Naive thymus-derived CD4-positive, alpha-beta T cell (primary cell): ENCODE results near the gene ECHS1. TPM values are rescaled to one million over a fixed set of nuclear protein-coding genes. Genes with fewer than 3 reads are reported as not detected.
"Not testable (repeated sequence)": the region's sequence is repeated elsewhere in the genome, so short reads cannot be mapped to it uniquely, and the experiment has no call there.

Experiments
- ATAC-seq: fragments of 150-1000 bp; cut with Tn5 transposase; 2 replicates; pipeline ENCODE4 v1.10.0; 2021; ENCODE audit warnings: mild to moderate bottlenecking, moderate library complexity
- CTCF ChIA-PET: fragments of 350-600 bp; sonication (Branson Sonifier 250); formaldehyde crosslinking; loops from one replicate; lab custom pipeline; 2021; ENCODE audit warnings: antibody characterized with exemption; lab: Charles Lee
- POLR2A ChIA-PET: fragments of 350-600 bp; sonication (Branson Sonifier 250); formaldehyde crosslinking; loops from one replicate; lab custom pipeline; 2021; ENCODE audit warnings: antibody characterized with exemption, inconsistent platforms; lab: Charles Lee
- DNase-seq, 9 donors: peaks; one replicate each; pipeline versions ENCODE4 v3.0.0 to v3.0.0-alpha.2; 2020 to 2022; ENCODE audit warnings: mixed read lengths in 1 of 9
- H3K27ac ChIP-seq: one replicate; pipeline ENCODE4 v1.7.0; 2013; ENCODE audit warnings: mild to moderate bottlenecking, low read depth, low read length, moderate library complexity
- H3K27me3 ChIP-seq, 2 donors: one replicate each; pipeline ENCODE4 v1.7.0; 2013; ENCODE audit warnings: low read length in 2 of 2, mild to moderate bottlenecking in 2 of 2, moderate library complexity in 2 of 2; ENCODE audit not compliant: control insufficient read depth in 2 of 2, insufficient read depth in 2 of 2
- H3K36me3 ChIP-seq, 3 experiments: 1 replicate in 2 of 3; 2 replicates in 1 of 3; pipeline ENCODE4 v1.7.0; 2013; ENCODE audit warnings: low read length in 3 of 3, mild to moderate bottlenecking in 3 of 3, moderate library complexity in 1 of 3; ENCODE audit not compliant: insufficient read depth in 3 of 3, control insufficient read depth in 2 of 3
- H3K4me1 ChIP-seq, 2 donors: one replicate each; pipeline ENCODE4 v1.7.0; 2013; ENCODE audit warnings: low read length in 2 of 2, mild to moderate bottlenecking in 2 of 2, moderate library complexity in 1 of 2; ENCODE audit not compliant: control insufficient read depth in 2 of 2, insufficient read depth in 2 of 2
- H3K4me3 ChIP-seq: 2 replicates; pipeline ENCODE4 v1.7.0; 2013; ENCODE audit warnings: mild to moderate bottlenecking, low read length
- H3K9me3 ChIP-seq, 3 experiments: 1 replicate in 2 of 3; 2 replicates in 1 of 3; pipeline ENCODE4 v1.7.0; 2013; ENCODE audit warnings: low read length in 3 of 3; ENCODE audit not compliant: control insufficient read depth in 2 of 3
- H3K27ac Mint-ChIP-seq, 9 donors: one replicate each; pipeline ENCODE4 v1.8.0; 2020 to 2022; ENCODE audit warnings: mixed read lengths in 9 of 9, mild to moderate bottlenecking in 8 of 9, moderate library complexity in 5 of 9, inconsistent platforms in 2 of 9
- H3K27me3 Mint-ChIP-seq, 5 donors: one replicate each; pipeline ENCODE4 v1.8.0; 2021 to 2022; ENCODE audit warnings: mixed read lengths in 5 of 5, mild to moderate bottlenecking in 1 of 5
- H3K36me3 Mint-ChIP-seq, 5 donors: one replicate each; pipeline ENCODE4 v1.8.0; 2020 to 2022; ENCODE audit warnings: mixed read lengths in 5 of 5, mild to moderate bottlenecking in 3 of 5, inconsistent platforms in 1 of 5
- H3K4me1 Mint-ChIP-seq, 7 donors: one replicate each; pipeline ENCODE4 v1.8.0; 2020 to 2022; ENCODE audit warnings: mixed read lengths in 7 of 7, mild to moderate bottlenecking in 3 of 7, inconsistent platforms in 1 of 7
- H3K4me3 Mint-ChIP-seq, 10 donors: one replicate each; pipeline ENCODE4 v1.8.0; 2020 to 2022; ENCODE audit warnings: mild to moderate bottlenecking in 10 of 10, mixed read lengths in 10 of 10, moderate library complexity in 6 of 10, inconsistent platforms in 2 of 10
- H3K9me3 Mint-ChIP-seq, 11 donors: one replicate each; pipeline ENCODE4 v1.8.0; 2020 to 2022; ENCODE audit warnings: mixed read lengths in 11 of 11, mild to moderate bottlenecking in 4 of 11, inconsistent platforms in 1 of 11, moderate library complexity in 1 of 11
- intact Hi-C, 2 donors: fragments of 100-400 bp; cut with micrococcal nuclease; formaldehyde crosslinking; loops; one replicate each; pipeline ENCODE4 v1.15.1; 2023
- polyA plus RNA-seq, 2 donors: library from polyadenylated mRNA; unstranded; fragments of 300-500 nt; fragmentation: Illumina TruSeq; gene quantifications; one replicate each; pipeline ENCODE4 v1.2.3, GENCODE V29; 2021
- total RNA-seq, 6 experiments: library from RNA in 5 of 6; stranded (reverse) in 5 of 6; gene quantifications; 1 replicate in 5 of 6; 2 replicates in 1 of 6; pipeline ENCODE4 v1.2.3 and lab custom pipeline; 2021 to 2026

Gene ECHS1
- total and polyA plus RNA-seq, 7 experiments from 2014 or later: 17.5 to 104 (median 30.6) TPM

GRCh38 chr10:133376183-133376582 is 3.0 kb upstream of the ECHS1 start:
- H3K27ac Mint-ChIP-seq, H3K36me3 ChIP-seq, ATAC-seq, CTCF ChIA-PET, H3K36me3 Mint-ChIP-seq, DNase-seq, H3K4me1 ChIP-seq, H3K27ac ChIP-seq, H3K9me3 Mint-ChIP-seq, H3K27me3 ChIP-seq, H3K9me3 ChIP-seq, H3K4me3 ChIP-seq: not testable (repeated sequence)
- intact Hi-C loops: loop anchor here (5.0 to 10.0 kb wide), 2 partner anchors 839 to 841 kb away; partner anchors contain the start of gene INPP5A (in 2 of the 2)
- POLR2A ChIA-PET: interaction anchor here (0.8 to 6.0 kb wide), 3 partner anchors 10 to 20 kb away, joined by 3 to 47 read pairs (median 3); no protein-coding TSS in a partner anchor
- Mint-ChIP-seq H3K4me1 (peaks cover 0 to 21% (median 10%) of the 10 kb centered on the region in 7 donors), H3K4me3 (peak overlapping the region in 9 of 10 donors; percentile 29 to 82 (median 59)), H3K27me3 (peaks cover 0 to 14% (median 0%) of the 10 kb centered on the region in 5 donors)

- H3K9me3 Mint-ChIP-seq: no peaks in the 10 kb centered on the region
- H3K36me3 ChIP-seq: peaks cover 0 to 9% (median 0%) of the 10 kb centered on the region in 3 experiments
- intact Hi-C loops: loop anchor here (5.0 to 10.0 kb wide), 2 partner anchors 838 to 841 kb away; partner anchors contain the start of gene INPP5A (in 2 of the 2)
- CTCF ChIA-PET: no interaction called here
- H3K27ac ChIP-seq: no peak overlapping the region
- no peaks in the 10 kb centered on the region for H3K36me3 Mint-ChIP-seq
- POLR2A ChIA-PET: interaction anchor here (1.0 to 1.1 kb wide), 2 partner anchors 14 to 16 kb away, joined by 3 to 7 read pairs; no protein-coding TSS in a partner anchor
- H3K27me3 Mint-ChIP-seq: peaks cover 0 to 14% (median 0%) of the 10 kb centered on the region in 5 donors
- DNase-seq (no peak), ATAC-seq (no peak)
- H3K4me1 ChIP-seq: peaks cover 0 to 3% of the 10 kb centered on the region in 2 donors
- H3K9me3 ChIP-seq: no peaks in the 10 kb centered on the region
- H3K4me1 Mint-ChIP-seq: peaks cover 0 to 21% (median 10%) of the 10 kb centered on the region in 7 donors
- no peaks in the 10 kb centered on the region for H3K27me3 ChIP-seq
- peak overlapping the region in 1 of 9 donors; percentile 61 for H3K27ac Mint-ChIP-seq
- peak overlapping the region in 7 of 10 donors; percentile 33 to 71 (median 45) for H3K4me3 Mint-ChIP-seq
- no peak overlapping the region for H3K4me3 ChIP-seq
These were observed 2.4 kb upstream of the ECHS1 start for GRCh38 chr10:133375357-133376115.

DNA sequence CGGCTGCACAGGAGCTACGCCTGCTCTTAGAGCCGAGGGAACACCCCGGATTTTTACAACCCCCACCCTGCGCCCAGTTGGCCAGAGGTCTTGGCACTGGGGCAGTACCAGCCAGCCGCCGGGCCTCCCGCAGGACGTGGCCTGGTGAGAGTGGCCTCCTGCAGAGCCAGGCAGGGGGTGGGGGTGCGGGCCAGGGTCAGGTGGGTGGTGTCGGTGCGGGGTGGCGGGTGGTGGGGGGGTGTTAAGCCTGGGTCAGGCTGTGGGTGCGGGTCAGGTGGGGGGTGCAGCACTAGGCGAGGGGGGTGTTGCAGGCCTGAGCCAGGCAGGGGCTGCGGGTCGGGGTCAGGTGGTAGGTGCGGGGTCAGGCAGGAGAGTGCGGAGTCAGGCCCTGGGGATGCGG is 647 bp downstream of the ECHS1 start:
- Histone ChIP-seq H3K9me3 (no peaks in the 10 kb centered on the region), H3K27me3 (no peaks in the 10 kb centered on the region), H3K36me3 (peaks cover 0 to 33% (median 0%) of the 10 kb centered on the region in 3 experiments), H3K27ac (no peak overlapping the region), H3K4me3 (no peak overlapping the region), H3K4me1 (no peaks in the 10 kb centered on the region)
- H3K9me3 Mint-ChIP-seq: peaks cover 0 to 1% (median 0%) of the 10 kb centered on the region in 11 donors
- POLR2A ChIA-PET: interaction anchor here (2.5 kb wide), 1 partner anchor 18 kb away, joined by 18 read pairs; no protein-coding TSS in a partner anchor
- H3K27ac Mint-ChIP-seq: no peak overlapping the region
- ATAC-seq (no peak), DNase-seq (no peak)
- peaks cover 0 to 14% (median 0%) of the 10 kb centered on the region in 5 donors for H3K27me3 Mint-ChIP-seq
- peak overlapping the region in 9 of 10 donors; percentile 29 to 85 (median 78) for H3K4me3 Mint-ChIP-seq
- CTCF ChIA-PET: no interaction called here
- H3K4me1 Mint-ChIP-seq: peaks cover 0 to 21% (median 12%) of the 10 kb centered on the region in 7 donors
- intact Hi-C loops: loop anchor here (5.0 to 10.0 kb wide), 2 partner anchors 110 to 838 kb away; partner anchors contain the start of gene INPP5A (in 1 of the 2)
- H3K36me3 Mint-ChIP-seq: peaks cover 0 to 12% (median 0%) of the 10 kb centered on the region in 5 donors

DNA sequence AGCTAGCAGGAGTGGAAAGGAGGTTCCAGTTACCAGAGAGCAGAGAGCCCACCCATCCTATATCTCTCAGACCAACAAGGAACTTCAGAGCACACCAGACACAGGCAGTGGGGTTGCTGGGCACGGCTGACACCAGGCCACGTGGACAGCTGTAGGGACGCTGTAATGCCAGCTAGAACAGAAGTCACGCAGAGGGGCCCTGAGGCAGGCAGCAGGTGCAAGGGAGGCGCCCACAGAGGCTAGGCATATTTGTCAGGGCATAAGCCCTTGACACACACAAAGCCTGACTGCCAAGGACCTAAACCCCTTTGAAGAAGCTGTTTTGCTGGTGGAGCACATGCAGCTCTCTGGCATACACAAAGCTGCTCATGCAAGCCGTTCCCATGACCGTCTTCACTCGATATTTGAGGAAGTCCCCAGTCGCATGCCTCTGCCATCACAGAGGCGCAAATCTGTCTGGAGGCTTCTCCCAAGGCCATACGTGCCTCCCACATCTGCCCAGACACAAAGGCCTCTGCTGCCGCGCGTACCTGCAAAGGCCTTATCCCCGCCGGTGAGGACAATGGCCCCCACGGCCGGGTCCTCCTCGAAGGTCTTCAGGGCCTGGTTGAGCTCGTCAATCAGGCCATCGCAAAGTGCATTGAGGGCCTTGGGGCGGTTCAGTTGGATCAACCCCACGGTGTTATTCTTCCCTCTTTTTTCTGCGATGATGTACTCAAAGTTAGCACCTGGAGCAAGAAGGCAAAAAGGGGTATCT is 2.9 kb downstream of the ECHS1 start:
- peak overlapping the region in 4 of 10 donors; percentile 16 to 85 (median 56) for H3K4me3 Mint-ChIP-seq
- peaks cover 0 to 4% (median 0%) of the 10 kb centered on the region in 5 donors for H3K27me3 Mint-ChIP-seq
- ATAC-seq: no peak
- ChIA-PET POLR2A (interaction anchor here (1.0 to 1.4 kb wide), 2 partner anchors 8 to 20 kb away, joined by 3 to 4 read pairs; no protein-coding TSS in a partner anchor), CTCF (interaction anchor here (0.6 to 0.7 kb wide), 2 partner anchors 9 to 86 kb away, joined by 3 read pairs; no protein-coding TSS in a partner anchor)
- Histone ChIP-seq H3K27me3 (no peaks in the 10 kb centered on the region), H3K36me3 (peaks cover 0 to 52% (median 0%) of the 10 kb centered on the region in 3 experiments), H3K27ac (no peak overlapping the region), H3K4me3 (no peak overlapping the region), H3K4me1 (no peaks in the 10 kb centered on the region), H3K9me3 (no peaks in the 10 kb centered on the region)
- H3K36me3 Mint-ChIP-seq: peaks cover 0 to 19% (median 0%) of the 10 kb centered on the region in 5 donors
- intact Hi-C loops: loop anchor here (5.0 to 10.0 kb wide), 2 partner anchors 108 to 835 kb away; partner anchors contain the start of gene INPP5A (in 1 of the 2)
- H3K27ac Mint-ChIP-seq: peak overlapping the region in 1 of 9 donors; percentile 43
- H3K9me3 Mint-ChIP-seq: peaks cover 0 to 1% (median 0%) of the 10 kb centered on the region in 11 donors
- no peak for DNase-seq
- peaks cover 0 to 12% (median 8%) of the 10 kb centered on the region in 7 donors for H3K4me1 Mint-ChIP-seq

DNA sequence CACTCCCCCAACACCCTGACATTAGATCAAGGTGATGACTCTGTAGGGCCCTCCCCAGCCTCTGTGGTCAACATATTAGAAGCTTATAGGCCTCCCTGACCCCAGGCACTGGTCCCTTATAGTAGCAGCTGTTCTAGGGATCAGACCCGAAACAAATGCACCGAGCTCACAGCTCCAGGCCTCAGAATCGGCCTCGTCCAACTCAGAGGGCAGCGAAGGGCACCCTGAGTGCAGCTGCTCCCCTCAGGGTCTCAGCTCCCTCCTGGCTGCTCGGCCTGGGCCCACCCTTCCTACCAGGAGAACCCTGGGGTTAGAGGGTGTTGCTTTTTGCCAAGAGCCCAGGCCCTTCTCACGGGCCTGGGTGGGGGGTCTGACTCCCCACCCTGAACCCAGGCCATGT is 5.0 kb downstream of the ECHS1 start:
- no peak overlapping the region for H3K27ac Mint-ChIP-seq
- no peak overlapping the region for H3K4me3 Mint-ChIP-seq

DNA sequence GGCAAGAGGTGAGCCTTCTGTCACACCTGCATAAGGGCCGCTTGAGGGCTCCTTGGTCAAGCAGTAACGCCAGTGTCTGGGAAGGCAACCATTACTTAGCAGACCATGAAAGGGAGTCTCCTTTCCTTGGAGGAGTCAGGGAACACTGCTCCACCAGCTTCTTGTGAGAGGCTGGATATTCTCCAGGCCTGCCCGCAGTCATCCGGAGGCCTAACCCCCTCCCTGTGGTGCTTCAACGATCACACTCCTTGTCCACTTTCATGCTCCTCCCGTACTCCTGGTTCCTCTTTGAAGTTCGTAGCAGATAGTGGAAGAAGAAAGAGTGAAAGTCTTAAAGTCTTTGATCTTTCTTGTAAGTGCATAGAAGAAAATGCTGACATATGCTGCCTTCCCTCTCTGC is 5.7 kb downstream of the ECHS1 start:
- H3K4me3 ChIP-seq, H3K27ac ChIP-seq, POLR2A ChIA-PET, H3K27ac Mint-ChIP-seq, H3K4me1 Mint-ChIP-seq, H3K4me1 ChIP-seq, ATAC-seq, DNase-seq, H3K4me3 Mint-ChIP-seq, intact Hi-C loops, H3K9me3 Mint-ChIP-seq, H3K27me3 ChIP-seq, H3K27me3 Mint-ChIP-seq, CTCF ChIA-PET, H3K9me3 ChIP-seq: not testable (repeated sequence)
- H3K36me3 ChIP-seq: peaks cover 0 to 66% (median 0%) of the 10 kb centered on the region in 3 experiments
- peaks cover 0 to 27% (median 4%) of the 10 kb centered on the region in 5 donors for H3K36me3 Mint-ChIP-seq

More for the DNA sequence above, 5.0 kb downstream of the ECHS1 start:
- ChIA-PET CTCF (no interaction called here), POLR2A (interaction anchor here (0.6 kb wide), 1 partner anchor 34 kb away, joined by 3 read pairs; no protein-coding TSS in a partner anchor)
- peaks cover 0 to 24% (median 4%) of the 10 kb centered on the region in 5 donors for H3K36me3 Mint-ChIP-seq
- DNase-seq (no peak), ATAC-seq (no peak)
- peaks cover 0 to 1% (median 0%) of the 10 kb centered on the region in 11 donors for H3K9me3 Mint-ChIP-seq
- H3K4me1 ChIP-seq: no peaks in the 10 kb centered on the region
- H3K9me3 ChIP-seq: no peaks in the 10 kb centered on the region
- H3K4me1 Mint-ChIP-seq: peaks cover 0 to 8% (median 3%) of the 10 kb centered on the region in 7 donors
- H3K36me3 ChIP-seq: peaks cover 0 to 62% (median 0%) of the 10 kb centered on the region in 3 experiments
- intact Hi-C loops: no loop called here
- no peak overlapping the region for H3K4me3 ChIP-seq
- no peaks in the 10 kb centered on the region for H3K27me3 ChIP-seq
- no peak overlapping the region for H3K27ac ChIP-seq
- no peaks in the 10 kb centered on the region for H3K27me3 Mint-ChIP-seq
